ENCODE measurements around the gene RAE1.

- TF ChIP-seq CTCF (IDR thresholded peaks at IDR 0.05) (no peak), POLR2A (IDR thresholded peaks at IDR 0.05) (no peak)
These were observed 45.3 kb downstream of the RAE1 start for GRCh38 chr20:57396212-57396983.
